Urothelium cell line (cell line): ENCODE measurements around the gene C16orf74.

Source experiments
- DNase-seq: peaks from one replicate; pipeline ENCODE4 v3.0.0; 2011; ENCODE audit warnings: low spot score, mixed read lengths
- FAIRE-seq: peaks from 2 replicates; lab custom pipeline; 2011; peaks lifted over from hg19 to GRCh38; lab: Jason Lieb, UNC

The C16orf74 gene

GRCh38 chr16:85777583-85778310 is 26.9 kb upstream of the C16orf74 start:
- no peak for FAIRE-seq
- no peak for DNase-seq

- no peak for DNase-seq
- FAIRE-seq: no peak
These were observed 23.9 kb upstream of the C16orf74 start for GRCh38 chr16:85774811-85775210.

GRCh38 chr16:85774136-85774535 is 23.2 kb upstream of the C16orf74 start:
- no peak for FAIRE-seq
- DNase-seq: no peak

- DNase-seq: no peak
- no peak for FAIRE-seq
These were observed 22.1 kb upstream of the C16orf74 start for GRCh38 chr16:85773044-85773443.

GRCh38 chr16:85770741-85771140 is 19.8 kb upstream of the C16orf74 start:
- FAIRE-seq (no peak), DNase-seq (no peak)

GRCh38 chr16:85768199-85768598 is 17.3 kb upstream of the C16orf74 start:
- FAIRE-seq (no peak), DNase-seq (no peak)

- FAIRE-seq: no peak
- DNase-seq: peak; percentile 92
These were observed 16.6 kb upstream of the C16orf74 start for GRCh38 chr16:85767531-85767930.

GRCh38 chr16:85765767-85766166 is 14.9 kb upstream of the C16orf74 start:
- no peak for DNase-seq
- no peak for FAIRE-seq

- FAIRE-seq (no peak), DNase-seq (no peak)
These were observed 14.3 kb upstream of the C16orf74 start for GRCh38 chr16:85765211-85765610.

- DNase-seq: no peak
- FAIRE-seq: no peak
These were observed 12.7 kb upstream of the C16orf74 start for GRCh38 chr16:85763616-85764015.

GRCh38 chr16:85762970-85763369 is 12.1 kb upstream of the C16orf74 start:
- DNase-seq (no peak), FAIRE-seq (no peak)

- no peak for FAIRE-seq
- no peak for DNase-seq
These were observed 11.0 kb upstream of the C16orf74 start for GRCh38 chr16:85761861-85762260.

GRCh38 chr16:85759631-85760419 is 8.9 kb upstream of the C16orf74 start:
- FAIRE-seq (no peak), DNase-seq (no peak)

GRCh38 chr16:85759136-85759535 is 8.2 kb upstream of the C16orf74 start:
- no peak for DNase-seq
- no peak for FAIRE-seq

- FAIRE-seq: no peak
- no peak for DNase-seq
These were observed 6.5 kb upstream of the C16orf74 start for GRCh38 chr16:85757341-85757822.

GRCh38 chr16:85755929-85756768 is 5.3 kb upstream of the C16orf74 start:
- no peak for DNase-seq
- no peak for FAIRE-seq

GRCh38 chr16:85754413-85754812 is 3.5 kb upstream of the C16orf74 start:
- DNase-seq (no peak), FAIRE-seq (no peak)

GRCh38 chr16:85753976-85754375 is 3.1 kb upstream of the C16orf74 start:
- FAIRE-seq: no peak

GRCh38 chr16:85753559-85753958 is 2.7 kb upstream of the C16orf74 start:
- DNase-seq: no peak
- no peak for FAIRE-seq

More at GRCh38 chr16:85753976-85754375, 3.1 kb upstream of the C16orf74 start:
- no peak for DNase-seq

GRCh38 chr16:85752511-85753420 is 1.9 kb upstream of the C16orf74 start:
- FAIRE-seq (no peak), DNase-seq (peak; percentile 26)
